ENCODE measurements around the gene PIH1D2.
"Not testable (repeated sequence)": the region's sequence is repeated elsewhere in the genome, so short reads cannot be mapped to it uniquely, and the experiment has no call there.

The PIH1D2 gene

GRCh38 chr11:112048256-112048655, 25.6 kb downstream of the PIH1D2 start:
- H3K36me3 ChIP-seq (ENCODE audit: control insufficient read depth, insufficient read depth, low read length): peaks cover 19% of the 10 kb centered on the region
- H3K4me3 ChIP-seq (ENCODE audit: low read depth, low read length); H3K27me3 ChIP-seq (ENCODE audit: control insufficient read depth, insufficient read depth, low read length); H3K9ac ChIP-seq (ENCODE audit: low read depth, low read length); H3K4me1 ChIP-seq (ENCODE audit: control insufficient read depth, insufficient read depth, low read length); H3K9me3 ChIP-seq (ENCODE audit: control insufficient read depth, insufficient read depth, low read length): not testable (repeated sequence)

DNA sequence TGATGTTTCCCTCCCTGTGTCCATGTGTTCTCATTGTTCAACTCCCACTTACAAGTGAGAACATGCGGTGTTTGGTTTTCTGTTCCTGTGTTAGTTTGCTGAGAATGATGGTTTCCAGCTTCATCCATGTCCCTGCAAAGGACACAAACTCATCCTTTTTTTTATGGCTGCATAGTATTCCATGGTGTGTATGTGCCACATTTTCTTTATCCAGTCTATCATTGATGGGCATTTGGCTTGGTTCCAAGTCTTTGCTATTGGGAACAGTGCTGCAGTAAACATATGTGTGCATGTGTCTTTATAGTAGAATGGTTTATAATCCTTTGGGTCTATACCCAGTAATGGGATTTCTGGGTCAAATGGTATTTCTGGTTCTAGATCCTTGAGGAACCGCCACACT, 27.2 kb downstream of the PIH1D2 start:
- not testable (repeated sequence) for H3K9me3 ChIP-seq (ENCODE audit: control insufficient read depth, insufficient read depth, low read length); H3K9ac ChIP-seq (ENCODE audit: low read depth, low read length); H3K4me3 ChIP-seq (ENCODE audit: low read depth, low read length); H3K27me3 ChIP-seq (ENCODE audit: control insufficient read depth, insufficient read depth, low read length); H3K4me1 ChIP-seq (ENCODE audit: control insufficient read depth, insufficient read depth, low read length)
- peaks cover 13% of the 10 kb centered on the region for H3K36me3 ChIP-seq (ENCODE audit: control insufficient read depth, insufficient read depth, low read length)

GRCh38 chr11:112044961-112045360, 28.9 kb downstream of the PIH1D2 start:
- no peak overlapping the region for H3K4me3 ChIP-seq (ENCODE audit: low read depth, low read length)
- H3K36me3 ChIP-seq (ENCODE audit: control insufficient read depth, insufficient read depth, low read length): peaks cover 4% of the 10 kb centered on the region
- H3K4me1 ChIP-seq (ENCODE audit: control insufficient read depth, insufficient read depth, low read length): no peaks in the 10 kb centered on the region
- H3K9me3 ChIP-seq (ENCODE audit: control insufficient read depth, insufficient read depth, low read length): no peaks in the 10 kb centered on the region
- no peaks in the 10 kb centered on the region for H3K27me3 ChIP-seq (ENCODE audit: control insufficient read depth, insufficient read depth, low read length)
- no peak overlapping the region for H3K9ac ChIP-seq (ENCODE audit: low read depth, low read length)

GRCh38 chr11:112042961-112043304, 30.9 kb downstream of the PIH1D2 start:
- no peaks in the 10 kb centered on the region for H3K4me1 ChIP-seq (ENCODE audit: control insufficient read depth, insufficient read depth, low read length)
- no peaks in the 10 kb centered on the region for H3K9me3 ChIP-seq (ENCODE audit: control insufficient read depth, insufficient read depth, low read length)
- no peak overlapping the region for H3K9ac ChIP-seq (ENCODE audit: low read depth, low read length)
- no peaks in the 10 kb centered on the region for H3K27me3 ChIP-seq (ENCODE audit: control insufficient read depth, insufficient read depth, low read length)
- H3K4me3 ChIP-seq (ENCODE audit: low read depth, low read length): no peak overlapping the region
- H3K36me3 ChIP-seq (ENCODE audit: control insufficient read depth, insufficient read depth, low read length): peaks cover 4% of the 10 kb centered on the region

GRCh38 chr11:112042161-112042960, 31.5 kb downstream of the PIH1D2 start:
- no peak overlapping the region for H3K9ac ChIP-seq (ENCODE audit: low read depth, low read length)
- H3K4me3 ChIP-seq (ENCODE audit: low read depth, low read length): no peak overlapping the region
- peaks cover 7% of the 10 kb centered on the region for H3K36me3 ChIP-seq (ENCODE audit: control insufficient read depth, insufficient read depth, low read length)
- no peaks in the 10 kb centered on the region for H3K4me1 ChIP-seq (ENCODE audit: control insufficient read depth, insufficient read depth, low read length)
- H3K27me3 ChIP-seq (ENCODE audit: control insufficient read depth, insufficient read depth, low read length): no peaks in the 10 kb centered on the region
- H3K9me3 ChIP-seq (ENCODE audit: control insufficient read depth, insufficient read depth, low read length): no peaks in the 10 kb centered on the region

DNA sequence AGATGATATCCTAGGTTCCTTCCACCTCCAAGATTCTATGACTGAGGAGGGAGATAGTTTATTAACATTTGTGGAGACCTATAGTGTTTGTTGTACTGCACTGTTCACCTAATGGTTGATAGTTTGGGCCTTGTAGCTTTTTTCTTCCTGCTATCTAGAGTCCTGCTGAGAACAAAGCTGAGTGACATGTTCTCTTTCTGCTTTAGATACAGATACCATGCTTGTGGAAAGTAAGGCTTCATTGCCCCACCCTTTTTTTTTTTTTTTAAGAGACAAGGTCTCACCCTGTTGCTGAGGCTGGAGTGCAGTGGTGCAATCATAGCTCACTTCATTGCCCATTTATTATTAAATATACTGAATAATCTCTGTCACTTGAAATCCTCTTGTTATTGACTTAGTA, 36.3 kb downstream of the PIH1D2 start:
- H3K9ac ChIP-seq (ENCODE audit: low read depth, low read length): no peak overlapping the region
- H3K27me3 ChIP-seq (ENCODE audit: control insufficient read depth, insufficient read depth, low read length): no peaks in the 10 kb centered on the region
- H3K9me3 ChIP-seq (ENCODE audit: control insufficient read depth, insufficient read depth, low read length): no peaks in the 10 kb centered on the region
- no peaks in the 10 kb centered on the region for H3K4me1 ChIP-seq (ENCODE audit: control insufficient read depth, insufficient read depth, low read length)
- no peak overlapping the region for H3K4me3 ChIP-seq (ENCODE audit: low read depth, low read length)
- peaks cover 6% of the 10 kb centered on the region for H3K36me3 ChIP-seq (ENCODE audit: control insufficient read depth, insufficient read depth, low read length)

DNA sequence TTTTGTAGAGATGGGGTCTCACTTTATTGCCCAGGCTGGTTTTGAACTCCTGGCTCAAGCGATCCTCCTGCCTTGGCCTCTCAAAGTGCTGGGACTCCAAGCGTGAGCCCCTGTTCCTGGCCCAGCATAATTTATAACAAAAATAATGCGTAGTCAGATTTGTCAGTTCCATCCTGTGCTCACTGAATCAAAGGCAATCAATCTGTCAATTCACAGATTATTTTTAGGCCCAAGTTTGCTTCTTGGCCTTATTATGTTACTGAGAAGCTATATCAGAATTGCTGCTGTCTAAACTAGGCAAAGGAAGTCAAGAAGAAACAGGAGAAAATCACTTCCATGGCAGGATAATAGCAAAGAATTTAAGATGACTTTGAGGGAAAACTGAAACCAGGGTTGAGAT, 39.9 kb downstream of the PIH1D2 start:
- Histone ChIP-seq H3K36me3 (ENCODE audit: control insufficient read depth, insufficient read depth, low read length) (peaks cover 15% of the 10 kb centered on the region), H3K27me3 (ENCODE audit: control insufficient read depth, insufficient read depth, low read length) (no peaks in the 10 kb centered on the region), H3K4me1 (ENCODE audit: control insufficient read depth, insufficient read depth, low read length) (no peaks in the 10 kb centered on the region)

DNA sequence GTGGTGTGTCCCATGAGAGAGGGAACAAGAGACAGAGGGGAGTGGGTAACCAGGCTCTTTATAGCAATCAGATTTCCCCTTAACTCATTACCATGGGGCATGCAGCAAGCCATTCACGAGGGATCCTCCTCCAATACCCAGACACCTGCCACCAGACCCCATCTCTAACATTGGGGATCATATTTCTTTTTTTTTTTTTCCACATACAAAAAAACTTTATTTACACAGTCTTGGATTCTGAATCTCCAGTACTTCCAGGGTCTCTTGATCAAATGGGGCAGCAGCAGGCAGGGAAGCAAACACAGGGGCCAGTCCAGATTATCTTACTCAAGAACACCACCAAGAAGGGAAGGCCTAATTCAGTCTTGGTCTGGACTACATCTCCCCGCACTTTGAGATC, 44.4 kb downstream of the PIH1D2 start:
- Histone ChIP-seq H3K4me3 (ENCODE audit: low read depth, low read length) (no peak overlapping the region), H3K36me3 (ENCODE audit: control insufficient read depth, insufficient read depth, low read length) (peaks cover 15% of the 10 kb centered on the region), H3K27me3 (ENCODE audit: control insufficient read depth, insufficient read depth, low read length) (no peaks in the 10 kb centered on the region), H3K9me3 (ENCODE audit: control insufficient read depth, insufficient read depth, low read length) (no peaks in the 10 kb centered on the region), H3K9ac (ENCODE audit: low read depth, low read length) (no peak overlapping the region), H3K4me1 (ENCODE audit: control insufficient read depth, insufficient read depth, low read length) (no peaks in the 10 kb centered on the region)

More for the DNA sequence above, 39.9 kb downstream of the PIH1D2 start:
- Histone ChIP-seq H3K4me3 (ENCODE audit: low read depth, low read length) (no peak overlapping the region), H3K9ac (ENCODE audit: low read depth, low read length) (no peak overlapping the region), H3K9me3 (ENCODE audit: control insufficient read depth, insufficient read depth, low read length) (no peaks in the 10 kb centered on the region)

GRCh38 chr11:112026784-112027410, 46.9 kb downstream of the PIH1D2 start:
- H3K9ac ChIP-seq (ENCODE audit: low read depth, low read length); H3K4me1 ChIP-seq (ENCODE audit: control insufficient read depth, insufficient read depth, low read length); H3K9me3 ChIP-seq (ENCODE audit: control insufficient read depth, insufficient read depth, low read length); H3K4me3 ChIP-seq (ENCODE audit: low read depth, low read length); H3K27me3 ChIP-seq (ENCODE audit: control insufficient read depth, insufficient read depth, low read length): not testable (repeated sequence)
- H3K36me3 ChIP-seq (ENCODE audit: control insufficient read depth, insufficient read depth, low read length): peaks cover 15% of the 10 kb centered on the region

- Histone ChIP-seq H3K36me3 (ENCODE audit: control insufficient read depth, insufficient read depth, low read length) (peaks cover 15% of the 10 kb centered on the region), H3K9me3 (ENCODE audit: control insufficient read depth, insufficient read depth, low read length) (no peaks in the 10 kb centered on the region), H3K27me3 (ENCODE audit: control insufficient read depth, insufficient read depth, low read length) (no peaks in the 10 kb centered on the region), H3K9ac (ENCODE audit: low read depth, low read length) (peak overlapping the region; percentile 96), H3K4me3 (ENCODE audit: low read depth, low read length) (peak overlapping the region; percentile 93), H3K4me1 (ENCODE audit: control insufficient read depth, insufficient read depth, low read length) (no peaks in the 10 kb centered on the region)
Observed at GRCh38 chr11:112025707-112026106, 48.1 kb downstream of the PIH1D2 start.

- peaks cover 13% of the 10 kb centered on the region for H3K36me3 ChIP-seq (ENCODE audit: control insufficient read depth, insufficient read depth, low read length)
- H3K4me3 ChIP-seq (ENCODE audit: low read depth, low read length): peak within 1 kb of the TSS; percentile 93
- H3K4me1 ChIP-seq (ENCODE audit: control insufficient read depth, insufficient read depth, low read length): no peaks in the 10 kb centered on the region
- no peaks in the 10 kb centered on the region for H3K27me3 ChIP-seq (ENCODE audit: control insufficient read depth, insufficient read depth, low read length)
- no peaks in the 10 kb centered on the region for H3K9me3 ChIP-seq (ENCODE audit: control insufficient read depth, insufficient read depth, low read length)
- H3K9ac ChIP-seq (ENCODE audit: low read depth, low read length): peak within 1 kb of the TSS; percentile 96
Observed at GRCh38 chr11:112024773-112025678, 48.8 kb downstream of the PIH1D2 start, which contains the start of gene DLAT. DLAT (plus strand) TSS chr11:112025408; CDS start chr11:112025473, 65 bp downstream.

Data from iPS-15b (cell line).